BE2C (cell line): ENCODE data around the gene CDC34.

Source experiments
- DNase-seq: peaks from one replicate; pipeline ENCODE4 v3.0.0-alpha.2; 2020
- H3K27me3 ChIP-seq: fragments of 250-450 bp; sonication (Bioruptor Pico); 2 replicates; pipeline ENCODE4 v1.5.1; 2020; ENCODE audit warnings: mild to moderate bottlenecking
- H3K36me3 ChIP-seq: fragments of 250-450 bp; sonication (Bioruptor Pico); 2 replicates; pipeline ENCODE4 v1.5.1; 2020; ENCODE audit warnings: mild to moderate bottlenecking
- H3K4me1 ChIP-seq: fragments of 250-450 bp; sonication (Bioruptor Pico); 2 replicates; pipeline ENCODE4 v1.5.1; 2020
- H3K4me3 ChIP-seq: 2 replicates; pipeline ENCODE4 v1.5.1; 2011; ENCODE audit warnings: low read depth, low read length
- H3K9me3 ChIP-seq: fragments of 250-450 bp; sonication (Bioruptor Pico); 2 replicates; pipeline ENCODE4 v1.5.1; 2020
- TF ChIP-seq, protein P1 (sequence below): IDR thresholded peaks from 2 replicates; pipeline ENCODE4 v1.5.1; 2012; ENCODE audit warnings: mild to moderate bottlenecking, low read depth, low read length

CDC34 gene

DNA sequence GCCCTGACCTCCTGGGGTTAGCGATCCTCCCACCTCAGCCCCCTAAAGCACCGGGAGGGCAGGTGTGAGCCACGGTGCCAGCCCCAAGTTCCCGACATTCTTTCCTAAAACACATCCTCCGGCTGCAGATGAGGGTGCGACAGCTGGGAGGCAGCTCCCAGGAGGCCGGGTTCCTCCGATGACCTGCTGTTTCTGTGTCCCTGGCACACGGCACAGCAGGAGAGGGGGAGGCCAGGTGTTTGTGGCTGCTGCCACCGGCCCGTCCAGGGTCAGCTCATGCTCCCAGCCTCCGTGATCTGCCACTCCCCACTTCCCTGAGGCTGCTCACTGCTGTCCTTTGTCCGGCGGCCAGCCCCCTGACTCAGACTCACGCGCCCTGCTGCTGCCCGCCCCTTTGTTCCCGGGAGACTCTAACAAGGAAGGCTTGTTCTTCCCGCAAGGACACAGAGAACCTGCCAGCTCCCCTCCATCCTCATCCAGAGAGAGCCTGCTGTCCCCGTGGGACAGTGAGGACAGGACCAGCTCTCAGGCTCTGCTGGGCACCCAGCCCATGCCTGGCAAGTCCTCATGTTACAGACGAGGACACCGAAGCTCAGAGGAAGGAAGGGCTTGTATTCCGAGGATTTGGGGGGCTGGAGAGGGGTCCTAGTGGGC, 45.9 kb upstream of the CDC34 start:
- Histone ChIP-seq H3K9me3 (no peaks in the 10 kb centered on the region), H3K4me1 (no peaks in the 10 kb centered on the region), H3K27me3 (peaks cover 11% of the 10 kb centered on the region), H3K36me3 (no peaks in the 10 kb centered on the region), H3K4me3 (no peak overlapping the region)
- no peak for DNase-seq
- TF ChIP-seq, protein P1, sequence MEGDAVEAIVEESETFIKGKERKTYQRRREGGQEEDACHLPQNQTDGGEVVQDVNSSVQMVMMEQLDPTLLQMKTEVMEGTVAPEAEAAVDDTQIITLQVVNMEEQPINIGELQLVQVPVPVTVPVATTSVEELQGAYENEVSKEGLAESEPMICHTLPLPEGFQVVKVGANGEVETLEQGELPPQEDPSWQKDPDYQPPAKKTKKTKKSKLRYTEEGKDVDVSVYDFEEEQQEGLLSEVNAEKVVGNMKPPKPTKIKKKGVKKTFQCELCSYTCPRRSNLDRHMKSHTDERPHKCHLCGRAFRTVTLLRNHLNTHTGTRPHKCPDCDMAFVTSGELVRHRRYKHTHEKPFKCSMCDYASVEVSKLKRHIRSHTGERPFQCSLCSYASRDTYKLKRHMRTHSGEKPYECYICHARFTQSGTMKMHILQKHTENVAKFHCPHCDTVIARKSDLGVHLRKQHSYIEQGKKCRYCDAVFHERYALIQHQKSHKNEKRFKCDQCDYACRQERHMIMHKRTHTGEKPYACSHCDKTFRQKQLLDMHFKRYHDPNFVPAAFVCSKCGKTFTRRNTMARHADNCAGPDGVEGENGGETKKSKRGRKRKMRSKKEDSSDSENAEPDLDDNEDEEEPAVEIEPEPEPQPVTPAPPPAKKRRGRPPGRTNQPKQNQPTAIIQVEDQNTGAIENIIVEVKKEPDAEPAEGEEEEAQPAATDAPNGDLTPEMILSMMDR = no peak

DNA sequence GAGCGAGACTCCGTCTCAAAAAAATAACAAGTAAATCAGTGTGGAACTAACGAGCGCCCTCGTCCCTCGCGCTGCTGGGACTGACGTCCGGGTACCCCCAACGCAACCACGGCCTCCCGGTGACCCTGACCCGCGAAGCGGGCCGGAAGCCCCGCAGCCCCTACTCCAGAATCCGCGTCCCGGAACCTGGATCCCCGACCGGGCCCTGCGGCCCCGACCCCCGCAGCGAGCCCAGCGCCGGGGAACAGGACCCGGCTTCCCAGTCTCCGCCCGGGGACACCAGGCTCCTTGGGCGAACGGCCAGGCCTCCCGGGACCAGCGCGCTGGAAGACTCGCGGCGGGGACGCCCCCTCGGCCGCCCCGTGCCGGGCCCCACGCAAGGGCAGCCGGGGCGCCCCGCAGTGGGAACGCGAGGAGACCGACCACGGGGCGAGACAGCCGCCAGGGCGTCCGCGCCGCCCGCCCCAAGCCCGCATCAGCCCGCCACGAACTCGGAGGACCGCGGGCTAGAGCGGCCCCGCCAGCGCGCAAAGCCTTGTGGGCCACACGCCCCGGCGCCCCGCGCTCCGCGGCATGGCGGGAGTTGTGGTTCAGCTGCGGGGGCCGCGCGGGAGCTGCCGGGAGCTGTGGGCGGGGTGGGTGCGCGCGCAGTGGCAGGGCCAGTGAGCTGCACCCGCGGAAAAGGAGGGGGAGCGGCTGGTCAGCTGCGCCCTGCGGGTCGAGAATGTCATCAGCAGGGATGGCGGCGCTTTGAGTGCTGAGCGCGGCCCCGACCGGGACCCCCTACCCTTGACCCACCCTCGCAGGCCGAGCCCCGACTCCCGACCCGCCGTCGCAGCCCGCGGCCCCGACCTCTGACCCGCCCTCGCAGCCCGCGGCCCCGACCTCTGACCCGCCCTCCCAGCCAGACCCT, 42.8 kb upstream of the CDC34 start:
- Histone ChIP-seq H3K27me3 (peaks cover 11% of the 10 kb centered on the region), H3K9me3 (peaks cover 5% of the 10 kb centered on the region), H3K4me1 (no peaks in the 10 kb centered on the region), H3K36me3 (no peaks in the 10 kb centered on the region), H3K4me3 (peak overlapping the region; percentile 86)
- DNase-seq = peak; percentile 99
- TF ChIP-seq, protein P1 = no peak

DNA sequence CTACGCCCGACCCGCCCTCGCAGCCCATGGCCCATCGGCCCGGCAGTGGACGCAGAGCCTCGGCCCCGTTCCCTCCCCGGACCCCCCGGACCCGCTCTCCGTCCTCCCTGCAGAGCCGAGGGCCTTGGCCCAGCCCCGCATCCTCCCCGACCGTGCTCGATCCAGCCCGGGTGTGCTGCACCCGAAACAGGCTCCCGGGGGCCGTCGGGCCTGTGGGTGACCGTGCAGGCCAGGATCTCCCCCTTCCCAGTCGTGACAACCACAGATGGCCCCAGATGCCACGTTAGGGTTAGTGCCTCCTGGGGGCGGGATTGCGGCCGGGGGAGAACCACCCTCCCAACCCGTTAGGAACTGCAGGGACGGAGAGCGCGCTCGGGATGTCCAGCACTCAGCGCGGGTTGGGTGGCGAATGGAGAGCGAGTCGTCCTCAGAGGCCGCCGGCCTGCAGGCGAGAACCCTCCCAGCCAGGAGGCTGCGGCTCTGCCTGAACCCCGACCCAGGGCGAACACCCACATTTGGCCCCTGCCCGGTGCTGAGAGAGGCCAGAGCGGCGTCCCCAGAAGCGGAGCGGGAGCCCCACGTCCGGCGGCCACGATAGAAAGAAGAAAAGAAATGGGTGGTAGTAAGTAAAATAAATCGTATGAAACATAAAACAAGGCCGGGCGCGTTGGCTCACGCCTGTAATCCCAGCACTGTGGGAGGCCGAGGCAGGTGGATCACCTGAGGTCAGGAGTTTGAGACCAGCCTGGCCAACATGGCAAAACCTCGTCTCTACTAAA, 42.0 kb upstream of the CDC34 start:
- TF ChIP-seq, protein P1 = no peak
- H3K36me3 ChIP-seq = no peaks in the 10 kb centered on the region
- H3K27me3 ChIP-seq = peaks cover 11% of the 10 kb centered on the region
- peaks cover 8% of the 10 kb centered on the region for H3K9me3 ChIP-seq
- peak overlapping the region; percentile 86 for H3K4me3 ChIP-seq
- H3K4me1 ChIP-seq = no peaks in the 10 kb centered on the region
- no peak for DNase-seq

DNA sequence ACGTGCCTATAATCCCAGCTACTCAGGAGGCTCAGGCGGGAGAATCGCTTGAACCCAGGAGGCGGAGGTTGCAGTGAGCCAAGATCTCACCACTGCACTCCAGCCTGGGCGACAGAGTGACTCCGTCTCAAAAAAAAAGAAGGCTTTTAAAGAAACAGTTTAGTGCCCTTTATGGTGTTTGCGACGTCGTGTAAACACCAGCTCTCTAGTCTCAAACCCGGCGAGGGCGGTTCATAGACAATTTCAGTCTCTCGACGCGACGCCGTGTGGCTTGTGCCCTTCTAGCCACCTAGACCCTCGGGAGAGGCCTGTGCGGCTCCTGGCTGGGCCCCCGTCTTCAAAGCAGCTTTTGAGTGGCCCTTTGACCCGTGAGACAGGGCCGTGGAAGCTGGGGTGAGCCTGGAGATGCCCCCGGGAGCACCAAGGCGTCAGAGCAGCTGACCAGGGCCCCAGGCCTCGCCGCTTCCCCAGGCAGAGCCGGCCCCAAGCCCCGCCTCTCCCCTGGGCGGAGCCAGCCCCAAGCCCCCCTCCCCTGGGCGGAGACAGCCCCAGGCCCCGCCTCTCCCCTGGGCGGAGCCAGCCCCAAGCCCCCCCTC, 40.3 kb upstream of the CDC34 start:
- peaks cover 8% of the 10 kb centered on the region for H3K9me3 ChIP-seq
- DNase-seq = peak; percentile 69
- peaks cover 4% of the 10 kb centered on the region for H3K27me3 ChIP-seq
- H3K4me3 ChIP-seq = no peak overlapping the region
- no peaks in the 10 kb centered on the region for H3K4me1 ChIP-seq
- no peaks in the 10 kb centered on the region for H3K36me3 ChIP-seq
- TF ChIP-seq, protein P1 = no peak

DNA sequence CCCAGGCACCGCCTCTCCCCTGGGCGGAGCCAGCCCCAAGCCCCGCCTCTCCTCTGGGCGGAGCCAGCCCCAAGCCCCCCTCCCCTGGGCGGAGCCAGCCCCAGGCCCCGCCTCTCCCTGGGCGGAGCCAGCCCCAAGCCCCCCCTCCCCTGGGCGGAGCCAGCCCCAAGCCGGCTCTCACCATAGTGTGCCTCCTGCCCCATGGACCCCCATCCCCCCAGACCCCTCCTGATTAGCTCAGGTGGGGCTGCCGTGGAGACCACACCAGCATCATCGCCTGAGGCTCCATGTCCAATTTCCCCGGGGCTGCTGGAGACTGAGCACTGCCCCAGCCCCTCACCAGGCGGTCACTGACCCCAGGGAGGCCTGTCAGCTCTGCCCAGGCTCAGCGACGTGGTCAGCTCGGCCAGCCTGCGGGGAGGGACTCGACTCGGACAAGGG, 39.4 kb upstream of the CDC34 start:
- Histone ChIP-seq H3K9me3 (peaks cover 8% of the 10 kb centered on the region), H3K36me3 (no peaks in the 10 kb centered on the region), H3K4me3 (no peak overlapping the region), H3K27me3 (peaks cover 2% of the 10 kb centered on the region; the same call in 1 of the 2 replicates), H3K4me1 (no peaks in the 10 kb centered on the region)
- TF ChIP-seq, protein P1 = no peak
- peak; percentile 69 for DNase-seq
